RKO (cell line): ENCODE data around the gene P2RX2.

Experiments used
- DNase-seq: peaks from one replicate; pipeline ENCODE4 v3.0.0-alpha.2; 2016; ENCODE audit warnings: low spot score

P2RX2 gene

GRCh38 chr12:132638541-132639408, 20.2 kb downstream of the P2RX2 start:
- DNase-seq = peak; percentile 49

DNA sequence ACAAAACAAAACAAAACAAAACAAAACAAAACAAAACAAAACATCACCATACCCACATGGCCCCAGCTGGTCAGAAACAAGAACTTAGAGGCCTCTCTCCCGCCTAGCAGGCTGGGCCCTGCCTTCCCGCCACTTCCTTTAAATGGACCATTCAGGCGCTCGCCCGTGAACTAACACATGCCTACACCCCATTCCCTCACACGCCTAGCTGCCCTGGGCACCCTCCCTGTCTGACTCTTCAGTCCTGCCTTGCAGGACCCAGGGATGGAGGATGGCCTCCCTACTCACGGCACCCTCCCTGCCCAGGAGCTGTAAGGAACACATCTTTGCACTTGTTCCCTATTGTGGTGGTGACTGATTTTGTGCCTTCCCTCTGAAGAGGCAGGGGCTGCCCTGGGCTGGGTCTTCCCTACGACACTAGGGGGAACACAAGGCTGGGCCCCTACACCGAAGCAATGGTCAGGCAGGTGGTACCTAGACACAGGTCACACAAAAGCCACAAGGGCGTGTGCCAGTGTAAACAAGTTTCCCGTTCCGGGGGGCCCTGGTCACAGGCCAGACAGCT, 21.5 kb downstream of the P2RX2 start:
- DNase-seq = no peak

DNA sequence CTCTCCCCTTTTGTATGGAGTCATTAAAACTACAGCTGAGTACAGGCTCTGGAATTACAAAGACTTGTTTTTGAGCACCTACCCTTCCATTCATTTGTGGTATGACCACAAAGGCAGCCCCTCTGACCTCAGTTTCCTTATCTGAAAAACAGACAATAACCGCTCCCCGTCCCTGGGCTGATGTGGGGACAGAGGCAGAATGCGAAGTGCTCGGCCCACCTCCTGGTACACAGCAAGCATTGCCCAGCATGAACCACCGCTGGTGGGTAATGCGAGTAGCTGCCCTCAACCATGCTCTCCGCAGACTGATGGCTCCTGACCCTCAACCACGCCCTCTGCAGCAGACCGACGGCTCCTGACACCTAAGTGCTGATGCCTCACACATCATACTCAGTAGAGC, 22.4 kb downstream of the P2RX2 start:
- no peak for DNase-seq

GRCh38 chr12:132641811-132642650, 23.5 kb downstream of the P2RX2 start:
- no peak for DNase-seq

DNA sequence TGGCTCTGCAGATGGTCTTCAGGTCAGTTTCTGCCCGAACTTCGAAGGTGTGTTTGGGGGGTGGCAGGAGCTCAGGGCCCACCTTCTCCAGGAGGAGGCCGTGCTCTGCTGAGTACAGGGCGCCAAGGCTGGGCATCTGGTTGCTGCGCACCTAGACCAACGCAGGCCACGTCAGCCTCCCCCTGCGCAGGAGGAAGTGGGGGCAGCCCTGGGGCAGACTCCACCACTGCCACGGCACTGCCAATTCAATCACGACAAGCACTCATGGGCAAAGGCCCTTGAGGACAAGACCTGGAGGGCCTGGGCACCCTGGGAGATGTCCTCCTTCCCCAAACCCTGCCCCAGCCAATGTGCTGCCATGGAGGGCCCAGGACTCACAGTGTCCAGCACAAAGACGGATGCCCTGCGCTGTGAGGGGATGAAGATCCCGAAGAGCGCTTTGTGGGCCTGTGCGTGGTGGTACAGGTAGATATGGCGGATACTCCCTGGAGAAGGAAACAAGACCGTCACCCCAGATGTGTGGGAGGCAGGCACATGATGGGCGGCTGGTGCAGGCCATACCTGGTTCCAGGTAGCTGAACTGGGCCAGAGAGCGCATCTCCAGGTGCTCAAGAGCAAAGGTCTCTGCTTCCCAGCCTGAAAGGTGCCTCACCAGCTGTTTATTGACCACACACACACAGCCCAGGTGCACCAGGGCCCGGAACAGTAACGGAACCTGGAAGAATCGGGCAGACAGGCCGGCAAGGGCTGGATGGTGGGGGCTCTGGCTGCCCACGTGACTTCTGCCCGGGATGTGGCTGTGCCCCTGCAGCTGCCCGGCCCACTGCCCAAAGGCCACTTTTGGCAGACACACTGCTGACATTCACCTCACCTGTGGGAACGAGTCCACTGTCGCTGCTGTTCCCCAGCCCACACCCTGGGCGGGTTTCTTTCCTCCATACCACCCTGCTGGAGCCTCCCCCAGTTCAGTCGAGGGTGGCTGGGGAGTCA, 24.6 kb downstream of the P2RX2 start:
- no peak for DNase-seq

GRCh38 chr12:132646850-132647249, 28.3 kb downstream of the P2RX2 start:
- DNase-seq = no peak

- DNase-seq = no peak
Observed at GRCh38 chr12:132647858-132648257, 29.3 kb downstream of the P2RX2 start.

DNA sequence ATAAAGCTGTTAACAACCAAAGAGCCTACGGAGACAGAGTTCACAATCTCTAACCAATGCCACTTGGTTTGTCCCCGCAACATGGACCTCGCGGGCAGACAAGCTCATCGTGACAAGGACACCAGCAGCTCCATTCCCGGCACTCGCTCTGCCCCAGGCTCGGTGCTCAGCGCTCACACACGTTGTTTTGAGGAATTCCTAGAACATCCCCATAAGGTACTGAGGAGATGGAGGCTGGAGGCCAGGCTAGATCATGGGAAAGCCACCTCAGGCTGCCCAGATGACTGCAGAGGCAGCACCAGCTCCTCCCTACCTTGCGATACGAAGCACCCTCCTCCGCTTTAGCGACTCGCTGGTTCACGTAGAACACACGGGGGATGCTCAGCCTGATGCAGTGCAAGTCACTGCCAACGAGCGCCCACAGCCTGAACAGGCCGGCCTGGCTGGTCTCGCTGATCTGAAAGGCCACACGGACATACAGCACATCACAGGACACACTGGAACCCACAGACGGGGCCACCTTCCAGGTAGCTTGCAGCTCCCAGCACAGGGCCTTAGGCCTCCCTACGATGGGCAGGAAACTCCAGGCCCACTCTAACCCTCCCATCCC, 30.1 kb downstream of the P2RX2 start:
- no peak for DNase-seq

DNA sequence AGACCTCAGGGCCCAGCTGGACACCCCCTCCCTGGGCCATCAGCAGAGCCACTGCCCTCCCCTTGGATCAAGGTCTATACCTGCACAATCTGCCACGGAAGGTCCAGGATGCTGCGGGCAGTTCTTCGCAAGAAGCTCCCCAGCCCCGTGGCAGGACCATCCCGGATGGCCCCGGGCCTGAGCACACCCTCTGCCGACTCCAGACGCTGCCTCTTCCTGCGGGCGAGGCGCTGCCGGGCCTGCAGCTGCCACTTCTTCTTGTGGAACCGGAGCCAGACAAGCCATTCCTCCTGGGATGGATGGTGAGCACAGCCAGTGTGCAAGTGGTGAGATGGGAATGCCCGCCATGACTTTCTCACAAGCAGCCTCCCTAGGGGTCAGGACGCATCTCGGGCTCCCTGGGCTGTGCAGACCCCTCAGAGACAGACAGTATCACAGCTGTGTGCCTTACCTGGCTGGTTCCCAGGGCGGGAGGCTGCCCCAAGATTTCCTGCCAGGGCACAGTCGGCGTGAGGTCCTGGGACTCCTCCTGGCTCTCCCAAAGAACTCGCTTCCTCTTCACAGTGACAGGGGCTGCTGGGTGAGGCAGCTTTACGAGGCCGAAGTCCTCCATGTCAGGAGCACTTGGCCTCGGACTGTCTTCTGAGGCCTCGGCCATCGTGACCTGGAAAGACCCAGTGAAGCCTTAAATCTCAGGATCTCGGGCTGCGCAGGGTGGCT, 30.8 kb downstream of the P2RX2 start:
- no peak for DNase-seq

DNA sequence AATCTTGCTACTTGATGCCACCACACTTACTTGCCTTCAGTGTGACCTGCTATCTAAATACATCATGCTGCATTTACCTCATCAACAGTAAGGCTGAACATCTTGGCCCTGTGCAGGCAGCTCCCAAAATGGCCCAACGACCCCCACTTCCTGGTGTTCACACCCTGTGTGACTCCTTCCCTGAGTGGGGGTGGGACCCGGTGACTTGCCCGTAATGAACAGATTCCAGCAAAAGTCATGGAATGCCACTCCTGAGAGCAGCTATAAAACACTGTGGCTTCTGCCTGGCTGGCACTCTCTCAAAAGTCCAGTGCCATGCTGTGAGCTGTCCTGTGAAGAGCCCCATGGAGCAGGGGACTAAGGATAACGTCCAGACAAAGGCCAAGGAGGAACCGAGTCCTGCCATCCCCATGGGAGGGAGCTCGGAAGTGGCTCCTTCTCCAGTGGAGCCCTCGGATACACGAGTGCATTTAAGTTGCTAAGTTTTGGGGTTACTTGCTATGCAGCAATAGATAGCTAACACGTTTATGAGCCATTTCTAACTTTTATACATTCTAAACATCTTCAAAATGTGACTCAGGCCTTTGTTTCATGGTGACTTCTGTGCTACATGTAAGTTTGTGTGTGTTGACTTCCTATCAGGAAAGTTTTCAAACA, 33.0 kb downstream of the P2RX2 start:
- DNase-seq = peak; percentile 77

DNA sequence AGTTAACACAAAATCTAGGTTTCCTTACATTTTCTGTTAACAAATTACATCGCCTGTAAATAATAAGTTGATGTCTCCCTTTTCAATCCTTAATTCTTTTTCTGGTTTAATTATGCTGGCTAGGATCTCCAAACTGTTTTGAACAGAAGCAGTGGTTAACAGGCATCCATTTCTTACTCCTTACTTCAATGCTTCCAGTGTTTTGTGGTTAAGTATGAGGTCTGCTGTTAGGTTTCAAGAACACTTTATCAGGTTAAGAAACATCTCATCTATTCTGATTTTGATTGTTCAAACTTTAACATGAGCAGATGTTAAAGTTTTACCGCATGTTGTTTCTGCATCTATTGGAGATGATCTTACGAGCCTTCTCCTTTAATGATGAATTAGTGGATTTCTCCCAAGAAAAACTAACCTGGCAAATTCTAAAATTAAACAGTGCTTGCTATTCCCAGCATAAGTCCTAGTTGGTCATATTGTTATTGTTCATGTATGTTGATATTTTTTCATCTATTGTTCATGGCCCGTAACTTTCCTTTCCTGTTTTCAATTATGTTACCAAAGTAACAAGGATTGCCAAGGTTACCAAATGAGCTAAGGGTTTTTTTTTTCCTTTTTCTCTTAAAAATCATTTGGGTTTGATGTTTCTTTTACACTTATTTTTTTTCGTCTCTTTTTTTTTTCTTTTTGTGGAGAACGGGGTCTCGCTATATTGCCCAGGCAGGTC, 35.2 kb downstream of the P2RX2 start:
- DNase-seq = no peak

DNA sequence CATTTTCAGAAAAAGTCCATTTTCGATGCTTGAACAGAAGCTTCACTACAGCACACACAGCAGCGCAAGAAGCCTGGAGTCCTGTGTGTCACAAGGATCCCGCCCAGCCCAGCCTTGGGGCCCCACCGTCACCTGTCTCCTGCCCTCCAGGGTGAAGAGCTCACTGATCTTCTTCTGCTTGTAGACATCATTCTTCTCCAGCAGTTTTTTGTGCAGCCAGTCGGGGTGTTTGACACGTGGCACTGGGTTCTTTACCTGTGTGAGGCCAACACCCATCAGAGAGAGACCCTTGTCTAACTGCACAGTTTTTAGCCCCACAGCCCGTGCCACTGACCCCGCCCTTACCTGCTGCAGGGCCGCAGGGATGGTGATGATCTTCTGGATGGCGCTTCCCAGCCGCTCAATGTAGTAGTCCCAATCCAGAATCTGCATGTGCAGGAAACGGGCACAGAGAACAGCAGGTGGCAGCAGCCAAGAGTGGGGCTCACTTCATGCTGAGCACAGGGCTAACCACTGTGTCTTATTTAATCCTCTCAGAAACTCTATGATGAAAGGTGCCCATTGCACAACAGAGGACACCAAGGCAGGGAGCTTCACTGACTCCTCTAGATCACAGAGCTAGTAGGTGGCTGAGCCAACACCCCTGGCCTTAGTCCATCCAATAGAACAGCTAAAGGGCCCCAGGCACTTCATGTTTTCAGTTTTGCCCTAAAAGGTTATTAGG, 38.6 kb downstream of the P2RX2 start:
- DNase-seq = no peak

DNA sequence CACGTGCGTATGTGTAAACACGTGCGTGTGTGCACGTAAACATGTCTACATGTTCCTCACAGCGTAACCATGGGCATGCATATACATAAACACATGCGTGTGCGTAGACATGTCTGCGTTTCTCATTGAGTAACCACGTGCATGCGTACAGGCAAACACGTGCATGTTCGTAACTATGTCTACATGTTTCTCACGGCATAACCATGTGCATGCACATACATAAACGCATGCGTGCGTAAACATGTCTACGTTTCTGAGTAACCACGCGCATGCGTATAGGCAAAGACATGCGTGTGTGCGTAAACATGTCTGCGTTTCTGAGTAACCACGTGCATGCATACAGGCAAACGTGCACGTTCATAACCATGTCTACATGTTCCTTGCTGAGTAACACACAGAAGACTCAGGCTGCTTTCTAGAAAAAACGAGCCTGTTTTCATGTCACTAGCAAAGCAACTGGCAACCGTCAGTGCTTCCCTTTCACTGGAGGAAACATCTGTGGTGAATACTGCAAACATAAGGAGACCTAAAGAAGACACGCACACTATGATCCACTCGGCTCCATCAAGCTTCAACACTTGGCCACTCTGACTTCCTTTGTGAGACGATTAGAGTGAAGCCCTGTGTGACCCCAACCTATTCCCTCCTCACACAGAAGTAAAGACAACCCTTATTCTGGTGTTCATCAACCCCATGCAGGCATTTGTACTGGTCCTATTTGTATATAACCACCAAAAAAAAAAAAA, 39.7 kb downstream of the P2RX2 start:
- DNase-seq = no peak

- no peak for DNase-seq
Observed at GRCh38 chr12:132659146-132659545, 40.6 kb downstream of the P2RX2 start.

DNA sequence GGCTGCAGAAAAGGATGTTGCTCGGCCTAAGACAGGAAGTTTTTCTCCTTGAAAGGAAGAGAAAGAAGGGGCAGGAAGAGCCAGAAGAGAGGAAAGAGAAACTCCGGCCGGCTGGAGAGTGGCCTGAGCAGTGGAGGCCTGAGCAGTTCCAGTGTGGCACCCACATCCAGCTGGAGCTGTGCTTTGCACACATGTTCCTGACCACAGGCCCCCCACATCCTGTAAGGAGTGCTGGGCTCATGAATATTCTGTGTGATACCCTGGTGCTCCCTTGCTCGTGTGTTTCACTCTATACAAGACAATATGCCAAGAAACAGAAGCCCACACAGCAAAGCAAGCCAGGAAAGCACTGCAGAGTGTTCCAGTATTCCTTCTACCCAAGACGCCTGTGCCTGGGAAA, 41.5 kb downstream of the P2RX2 start:
- DNase-seq = no peak

- no peak for DNase-seq
Observed at GRCh38 chr12:132660996-132661395, 42.4 kb downstream of the P2RX2 start.

- no peak for DNase-seq
Observed at GRCh38 chr12:132661972-132662371, 43.4 kb downstream of the P2RX2 start.
